Retina (tissue), 1 donor: ENCODE data around the gene CTAGE9.
"Not testable (repeated sequence)": the region's sequence is repeated elsewhere in the genome, so short reads cannot be mapped to it uniquely, and the experiment has no call there.

Source experiments
- DNase-seq: peaks from one replicate; pipeline ENCODE4 v3.0.0-alpha.2; 2016

Gene CTAGE9

GRCh38 chr6:131727868-131728267 lies 17.1 kb upstream of the CTAGE9 start:
- DNase-seq = no peak

- DNase-seq = no peak
Observed at GRCh38 chr6:131727467-131727866, 16.6 kb upstream of the CTAGE9 start.

DNA sequence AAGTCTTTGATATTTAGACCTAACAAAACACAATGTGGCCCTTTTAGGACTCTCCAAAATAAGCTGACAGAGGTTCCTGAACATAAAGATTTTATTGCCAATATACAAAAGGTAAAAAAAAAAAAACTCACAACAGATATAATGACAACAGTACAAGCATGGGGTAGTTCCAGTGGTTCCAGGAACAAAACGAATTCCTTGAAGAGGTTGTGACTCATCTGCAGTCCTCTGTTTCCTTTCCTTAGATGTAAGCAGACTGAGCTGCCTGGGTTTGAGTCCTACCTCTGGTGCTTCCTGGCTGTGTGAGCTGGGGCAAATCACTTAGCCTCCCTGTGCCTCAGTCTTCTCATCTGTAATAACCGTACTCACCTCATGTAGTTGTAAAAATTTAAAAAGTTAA lies 13.3 kb upstream of the CTAGE9 start:
- no peak for DNase-seq

GRCh38 chr6:131721161-131721560 lies 10.3 kb upstream of the CTAGE9 start:
- DNase-seq = no peak

- no peak for DNase-seq
Observed at GRCh38 chr6:131717836-131718542, 7.2 kb upstream of the CTAGE9 start.

GRCh38 chr6:131715567-131715966 lies 4.8 kb upstream of the CTAGE9 start:
- DNase-seq = not testable (repeated sequence)

GRCh38 chr6:131703905-131704304 lies 6.9 kb downstream of the CTAGE9 start:
- not testable (repeated sequence) for DNase-seq

GRCh38 chr6:131700851-131701250 lies 10.0 kb downstream of the CTAGE9 start:
- not testable (repeated sequence) for DNase-seq

DNA sequence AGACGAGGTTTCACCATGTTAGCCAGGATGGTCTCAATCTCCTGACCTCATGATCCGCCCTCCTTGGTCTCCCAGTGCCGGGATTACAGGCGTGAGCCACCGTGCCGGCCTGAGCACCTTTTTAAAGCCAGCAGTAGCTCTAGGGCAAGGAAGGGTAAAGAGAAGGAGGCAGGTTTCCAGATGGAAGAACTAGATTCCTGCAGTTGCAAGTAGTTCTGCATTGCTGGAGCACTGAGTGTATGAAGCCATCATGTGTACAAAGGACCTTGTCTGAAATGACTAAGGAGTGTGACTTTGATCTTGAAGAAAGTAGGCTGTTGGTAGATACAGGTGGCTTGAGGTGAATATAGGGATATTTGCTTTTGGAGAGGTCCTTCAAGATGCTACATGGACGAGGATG lies 13.9 kb downstream of the CTAGE9 start:
- DNase-seq = no peak

GRCh38 chr6:131694832-131695426 lies 15.9 kb downstream of the CTAGE9 start:
- DNase-seq = peak; percentile 46

DNA sequence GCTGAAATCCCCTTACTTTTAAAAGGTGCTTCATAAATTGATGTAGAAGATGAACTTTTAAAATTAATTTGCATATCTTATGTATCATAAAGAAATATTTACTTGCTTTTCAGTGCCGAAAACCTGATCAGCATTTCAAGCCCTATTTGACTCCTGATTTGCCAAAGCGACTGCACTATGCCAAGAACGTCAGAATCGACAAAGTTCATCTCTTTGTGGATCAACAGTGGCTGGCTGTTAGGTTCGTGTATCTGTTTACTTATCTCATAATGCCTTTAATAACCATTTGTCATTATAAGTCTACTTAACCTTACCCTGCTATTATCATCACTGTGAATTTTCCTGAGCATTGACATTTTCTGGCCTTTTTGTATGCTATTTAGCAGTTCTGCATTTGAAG lies 17.4 kb downstream of the CTAGE9 start:
- no peak for DNase-seq

GRCh38 chr6:131692589-131692988 lies 18.2 kb downstream of the CTAGE9 start:
- no peak for DNase-seq

- DNase-seq = no peak
Observed at GRCh38 chr6:131692031-131692430, 18.8 kb downstream of the CTAGE9 start.

DNA sequence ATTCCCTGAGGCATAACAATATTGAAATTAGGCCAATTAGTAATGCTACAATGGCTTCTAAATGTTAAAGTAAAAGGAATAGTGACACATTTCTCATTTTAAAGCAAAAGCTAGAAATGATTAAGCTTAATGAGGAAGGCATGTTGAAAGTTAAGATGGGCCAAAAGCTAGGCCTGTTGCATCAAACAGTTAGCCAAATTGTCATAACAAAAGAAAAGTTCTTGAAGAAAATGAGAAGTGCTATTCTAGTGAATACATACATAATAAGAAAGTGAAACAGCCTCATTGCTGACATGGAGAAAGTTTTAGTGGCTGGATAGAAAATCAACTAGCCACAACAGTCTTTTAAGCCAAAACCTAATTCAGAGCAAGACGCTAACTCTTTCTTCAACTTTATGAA lies 22.5 kb downstream of the CTAGE9 start:
- no peak for DNase-seq

- no peak for DNase-seq
Observed at GRCh38 chr6:131687022-131687421, 23.8 kb downstream of the CTAGE9 start.

GRCh38 chr6:131685266-131685780 lies 25.5 kb downstream of the CTAGE9 start:
- no peak for DNase-seq

- DNase-seq = no peak
Observed at GRCh38 chr6:131683479-131683878, 27.3 kb downstream of the CTAGE9 start.

- no peak for DNase-seq
Observed at GRCh38 chr6:131682442-131682841, 28.4 kb downstream of the CTAGE9 start.

- DNase-seq = no peak
Observed at GRCh38 chr6:131681585-131681984, 29.2 kb downstream of the CTAGE9 start.

DNA sequence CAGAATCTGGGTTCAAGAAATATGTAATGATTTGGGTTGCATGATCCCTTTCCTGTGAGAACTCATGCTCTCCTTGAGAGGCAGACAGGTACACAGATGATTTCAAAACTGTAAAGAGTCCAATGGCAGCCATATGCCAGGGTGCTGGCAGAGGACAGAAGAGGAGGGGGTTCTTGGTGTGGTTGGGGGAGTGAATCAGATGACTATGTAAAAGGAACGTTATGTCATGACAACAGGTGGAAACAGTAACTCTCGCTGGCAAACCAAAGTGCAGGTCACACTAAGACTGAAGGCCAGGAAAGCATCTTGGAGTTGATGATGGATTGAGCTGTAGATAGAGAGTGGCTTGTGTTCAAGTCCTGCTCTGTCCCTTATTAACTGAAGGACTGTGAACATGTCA lies 29.9 kb downstream of the CTAGE9 start:
- no peak for DNase-seq

- DNase-seq = no peak
Observed at GRCh38 chr6:131678442-131678841, 32.4 kb downstream of the CTAGE9 start.

DNA sequence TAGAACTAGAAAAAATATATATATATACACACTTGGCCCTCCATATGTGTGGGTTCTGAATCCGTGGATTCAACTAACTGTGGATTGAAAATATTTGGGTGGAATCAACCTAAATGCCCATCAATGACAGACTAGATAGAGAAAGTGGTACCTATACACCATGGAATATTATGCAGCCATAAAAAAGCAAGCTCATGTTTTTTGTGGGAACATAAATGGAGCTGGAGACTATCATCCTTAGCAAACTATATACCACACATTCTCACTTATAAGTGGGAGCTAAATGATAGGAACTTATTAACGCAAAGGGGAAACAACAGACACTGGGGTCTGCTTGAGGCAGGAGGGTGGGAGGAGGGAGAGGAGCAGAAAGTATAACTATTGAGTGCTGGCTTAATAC lies 37.6 kb downstream of the CTAGE9 start:
- DNase-seq = no peak

DNA sequence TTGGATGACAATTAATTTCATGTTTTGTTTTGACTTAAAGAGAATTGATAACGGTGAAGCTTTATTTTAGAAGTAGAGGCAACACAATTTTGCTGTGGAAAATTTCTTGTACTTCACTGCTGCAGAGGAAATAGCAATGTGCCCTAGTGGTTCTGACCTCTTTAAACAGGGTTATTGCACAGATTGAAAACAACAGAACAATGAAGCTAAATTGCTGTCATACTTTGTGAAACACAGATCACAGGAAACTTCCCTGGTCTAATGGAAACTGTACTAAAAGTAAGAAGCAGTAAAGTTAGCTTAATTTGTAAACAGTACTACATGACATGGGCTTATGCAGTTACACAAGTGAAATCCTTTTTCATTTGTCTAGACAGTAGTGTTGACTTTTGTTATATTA lies 40.9 kb downstream of the CTAGE9 start:
- DNase-seq = no peak

DNA sequence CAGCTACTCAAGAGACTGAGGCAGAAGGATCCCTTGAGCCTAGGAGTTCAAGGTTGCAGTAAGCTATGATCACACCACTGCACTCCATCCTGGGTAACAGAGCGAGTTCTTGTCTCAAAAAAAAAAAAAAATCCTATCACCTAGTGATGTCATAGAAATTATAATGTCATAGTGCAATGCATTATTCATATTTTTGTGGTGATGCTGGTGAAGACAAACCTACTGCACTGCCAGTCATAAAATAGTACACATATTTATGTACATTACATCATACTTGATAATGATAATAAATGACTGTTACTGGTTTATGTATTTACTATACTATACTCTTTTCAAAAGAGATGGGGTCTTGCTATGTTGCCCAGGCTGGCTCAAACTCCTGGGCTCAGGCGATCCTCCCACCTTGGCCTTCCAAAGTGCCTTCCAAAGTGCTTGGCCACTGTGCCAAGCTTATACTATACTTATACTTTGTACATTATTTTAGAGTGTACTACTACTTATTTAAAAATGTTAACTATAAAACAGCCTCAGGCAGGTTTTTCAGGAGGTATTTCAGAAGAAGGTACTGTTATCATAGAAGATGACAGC lies 47.1 kb downstream of the CTAGE9 start:
- no peak for DNase-seq
